ENCODE measurements around the gene UQCRHL. TPM values are rescaled to one million over a fixed set of nuclear protein-coding genes. Genes with fewer than 3 reads are reported as not detected.

The UQCRHL gene
- total and polyA plus RNA-seq, 2 experiments from 2014 or later, result 2.5 to 3.9 TPM

DNA sequence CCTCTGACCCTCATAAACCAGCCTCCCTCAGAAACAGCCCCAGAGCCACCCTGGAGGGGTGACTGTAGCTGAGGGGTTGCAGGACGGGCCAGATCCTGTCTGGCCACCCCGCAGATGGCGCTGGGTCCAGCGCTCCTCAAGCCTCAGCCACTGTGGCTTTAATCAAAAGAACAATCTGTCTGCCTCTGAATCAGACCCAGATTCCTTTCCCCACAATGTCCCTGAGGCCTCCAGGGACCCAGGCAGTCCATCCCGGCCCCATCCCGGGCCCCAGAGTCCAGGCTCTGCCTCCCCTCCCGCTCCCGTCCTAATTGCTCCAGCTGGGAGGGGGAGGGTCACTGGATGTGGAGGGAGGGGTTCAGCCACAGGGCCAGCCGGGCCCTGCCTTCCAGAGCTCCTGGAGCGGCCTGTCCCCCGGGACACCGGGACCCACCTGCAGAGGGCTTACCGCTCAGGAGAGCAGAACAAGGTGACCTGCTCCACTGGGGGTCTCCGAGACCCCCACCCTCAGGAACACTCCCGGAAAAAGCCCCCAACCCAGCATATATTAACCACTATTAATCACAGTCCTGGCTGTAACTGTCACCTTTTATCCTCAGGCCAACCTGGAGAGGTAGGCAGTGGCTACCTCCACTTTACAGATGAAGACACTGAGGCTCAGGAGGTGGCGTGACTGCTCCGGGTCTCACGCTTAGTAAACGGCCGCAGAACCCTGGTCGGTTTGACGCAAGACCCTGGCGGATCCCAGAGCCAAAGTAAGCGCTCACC, 49.7 kb downstream of the UQCRHL start:
- Histone ChIP-seq H3K4me1 (ENCODE audit: low read depth) (peaks cover 28% of the 10 kb centered on the region), H3K27me3 (no peaks in the 10 kb centered on the region), H3K4me3 (peak overlapping the region; percentile 87), H3K36me3 (no peaks in the 10 kb centered on the region), H3K9me3 (ENCODE audit: low read depth) (no peaks in the 10 kb centered on the region), H3K27ac (peak overlapping the region; percentile 87)
- peak; percentile 48 to 49 for DNase-seq (ENCODE audit: low read depth in 1 of 2, low spot score in 1 of 2)
- TF ChIP-seq, protein P1, sequence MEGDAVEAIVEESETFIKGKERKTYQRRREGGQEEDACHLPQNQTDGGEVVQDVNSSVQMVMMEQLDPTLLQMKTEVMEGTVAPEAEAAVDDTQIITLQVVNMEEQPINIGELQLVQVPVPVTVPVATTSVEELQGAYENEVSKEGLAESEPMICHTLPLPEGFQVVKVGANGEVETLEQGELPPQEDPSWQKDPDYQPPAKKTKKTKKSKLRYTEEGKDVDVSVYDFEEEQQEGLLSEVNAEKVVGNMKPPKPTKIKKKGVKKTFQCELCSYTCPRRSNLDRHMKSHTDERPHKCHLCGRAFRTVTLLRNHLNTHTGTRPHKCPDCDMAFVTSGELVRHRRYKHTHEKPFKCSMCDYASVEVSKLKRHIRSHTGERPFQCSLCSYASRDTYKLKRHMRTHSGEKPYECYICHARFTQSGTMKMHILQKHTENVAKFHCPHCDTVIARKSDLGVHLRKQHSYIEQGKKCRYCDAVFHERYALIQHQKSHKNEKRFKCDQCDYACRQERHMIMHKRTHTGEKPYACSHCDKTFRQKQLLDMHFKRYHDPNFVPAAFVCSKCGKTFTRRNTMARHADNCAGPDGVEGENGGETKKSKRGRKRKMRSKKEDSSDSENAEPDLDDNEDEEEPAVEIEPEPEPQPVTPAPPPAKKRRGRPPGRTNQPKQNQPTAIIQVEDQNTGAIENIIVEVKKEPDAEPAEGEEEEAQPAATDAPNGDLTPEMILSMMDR (IDR thresholded peaks at IDR 0.05; ENCODE audit: low read depth, low read length), result no peak

Other genes with a start within 250 kb of the UQCRHL start
- gene AGMAT, start 222.6 kb downstream of the UQCRHL start, total RNA-seq, result 0.45 and 0.70 TPM in 2 replicates
- 0.12 and 0.31 TPM in 2 replicates for gene AGMAT, start 222.6 kb downstream of the UQCRHL start, polyA plus RNA-seq
- gene DDI2, start 190.2 kb downstream of the UQCRHL start, total RNA-seq, result 11.3 and 26.8 TPM in 2 replicates
- gene DDI2, start 190.2 kb downstream of the UQCRHL start, polyA plus RNA-seq, result 7.4 and 10.0 TPM in 2 replicates
- 71.9 and 99.8 TPM in 2 replicates for gene PLEKHM2, start 123.3 kb downstream of the UQCRHL start, total RNA-seq
- 56.8 and 68.3 TPM in 2 replicates for gene PLEKHM2, start 123.3 kb downstream of the UQCRHL start, polyA plus RNA-seq
- 6.7 and 6.9 TPM in 2 replicates for gene SLC25A34, start 71.4 kb downstream of the UQCRHL start, total RNA-seq
- 1.8 and 2.0 TPM in 2 replicates for gene SLC25A34, start 71.4 kb downstream of the UQCRHL start, polyA plus RNA-seq
- 0.51 TPM in 1 of 2 replicates, not detected in the other for gene TMEM82, start 65.2 kb downstream of the UQCRHL start, total RNA-seq
- gene TMEM82, start 65.2 kb downstream of the UQCRHL start, polyA plus RNA-seq, result not detected in 2 replicates
- gene FBLIM1, start 48.9 kb downstream of the UQCRHL start, total RNA-seq, result 141 and 186 TPM in 2 replicates
- 91.6 and 157 TPM in 2 replicates for gene FBLIM1, start 48.9 kb downstream of the UQCRHL start, polyA plus RNA-seq
- gene SPEN, start 40.1 kb upstream of the UQCRHL start, total RNA-seq, result 14.8 and 31.6 TPM in 2 replicates
- gene SPEN, start 40.1 kb upstream of the UQCRHL start, polyA plus RNA-seq, result 25.8 and 35.4 TPM in 2 replicates
- 48.8 and 64.0 TPM in 2 replicates for gene ZBTB17, start 168.5 kb upstream of the UQCRHL start, total RNA-seq
- gene ZBTB17, start 168.5 kb upstream of the UQCRHL start, polyA plus RNA-seq, result 47.1 and 61.6 TPM in 2 replicates
- 0.12 TPM in 1 of 2 replicates, not detected in the other for gene SRARP, start 196.6 kb upstream of the UQCRHL start, total RNA-seq
- not detected in 2 replicates for gene SRARP, start 196.6 kb upstream of the UQCRHL start, polyA plus RNA-seq
- 509 and 744 TPM in 2 replicates for gene HSPB7, start 210.4 kb upstream of the UQCRHL start, total RNA-seq
- gene HSPB7, start 210.4 kb upstream of the UQCRHL start, polyA plus RNA-seq, result 1,782 and 2,165 TPM in 2 replicates
- 5.8 and 16.3 TPM in 2 replicates for gene CLCNKA, start 214.4 kb upstream of the UQCRHL start, total RNA-seq
- gene CLCNKA, start 214.4 kb upstream of the UQCRHL start, polyA plus RNA-seq, result 12.8 and 25.5 TPM in 2 replicates
- 19.0 and 55.6 TPM in 2 replicates for gene CLCNKB, start 236.1 kb upstream of the UQCRHL start, total RNA-seq
- gene CLCNKB, start 236.1 kb upstream of the UQCRHL start, polyA plus RNA-seq, result 24.8 and 84.3 TPM in 2 replicates

Measured in cardiac muscle cell (in vitro differentiated cells and primary cell).